Mucosa of gallbladder (tissue), 1 donor: ENCODE data around the gene AMBP. TPM values are rescaled to one million over a fixed set of nuclear protein-coding genes. Genes with fewer than 3 reads are reported as not detected.

Source experiments
- DNase-seq: peaks from one replicate; pipeline ENCODE4 v3.0.0-alpha.2; 2020; ENCODE audit warnings: low spot score
- total RNA-seq: library from RNA; stranded (reverse); gene quantifications from one replicate; pipeline ENCODE4 v1.2.1, GENCODE V29; 2021
- donor health status: DM: no; HTN: no; CAD: no.

AMBP gene
- total RNA-seq, 1 donor from 2014 or later: 1,366 TPM

DNA sequence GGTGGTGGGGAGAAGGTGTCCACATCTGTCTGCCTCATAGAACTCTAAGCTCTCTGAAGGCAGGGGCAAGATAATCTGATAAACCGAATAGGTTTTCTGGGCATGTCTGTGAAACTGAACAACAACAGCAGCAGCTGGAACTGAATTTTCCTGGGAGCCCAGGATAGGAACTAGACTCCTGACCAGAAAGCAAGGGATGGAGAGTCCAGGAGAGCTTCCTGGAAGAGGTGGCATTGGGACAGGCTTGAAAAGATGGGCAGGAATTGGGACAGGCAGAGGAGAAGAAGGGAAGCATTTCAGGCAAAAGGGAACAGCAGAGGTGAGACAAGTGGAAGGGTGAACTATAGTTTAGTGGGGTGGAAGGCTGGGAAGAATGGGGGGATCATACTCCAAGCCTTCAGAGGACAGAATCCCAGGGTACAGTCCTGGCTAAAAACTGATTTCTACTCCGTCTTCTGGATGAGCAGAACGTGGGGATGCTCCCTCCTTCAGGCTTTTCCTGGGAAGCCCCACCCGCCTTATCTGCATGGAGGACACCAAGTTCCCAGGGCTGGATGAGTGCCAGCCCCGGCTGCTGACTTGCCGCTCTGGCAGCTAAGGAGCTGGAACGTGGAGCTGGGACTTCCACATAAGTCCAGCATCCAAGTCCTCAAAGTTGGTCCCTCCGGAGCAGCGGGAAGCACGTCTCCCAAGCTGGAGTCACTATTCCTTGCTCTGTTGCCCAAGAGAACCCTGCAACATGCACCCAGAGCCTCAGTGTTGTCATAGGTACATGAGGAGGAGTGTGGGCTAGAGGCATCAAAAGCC lies 34.9 kb upstream of the AMBP start:
- DNase-seq: peak; percentile 73

GRCh38 chr9:114112325-114112724 lies 34.2 kb upstream of the AMBP start:
- DNase-seq: no peak

DNA sequence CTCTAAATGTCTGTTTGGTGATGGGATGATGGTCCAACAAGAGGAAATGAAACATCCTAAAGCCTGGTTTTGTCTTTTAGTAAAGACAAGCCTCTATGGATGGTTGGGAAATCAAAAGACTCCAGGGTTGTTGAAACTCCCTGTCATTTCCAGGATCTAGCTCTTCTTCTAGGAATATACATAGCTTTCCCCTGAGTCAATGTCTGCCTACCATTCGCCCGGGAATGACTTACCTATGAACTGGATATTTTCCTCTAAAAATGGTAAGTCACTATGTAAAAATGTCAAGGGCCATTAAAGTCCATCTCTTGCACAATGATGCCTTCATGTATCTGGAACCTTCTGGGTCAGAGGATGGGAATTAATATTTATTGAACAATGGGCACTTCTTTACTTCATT lies 32.1 kb upstream of the AMBP start:
- no peak for DNase-seq

DNA sequence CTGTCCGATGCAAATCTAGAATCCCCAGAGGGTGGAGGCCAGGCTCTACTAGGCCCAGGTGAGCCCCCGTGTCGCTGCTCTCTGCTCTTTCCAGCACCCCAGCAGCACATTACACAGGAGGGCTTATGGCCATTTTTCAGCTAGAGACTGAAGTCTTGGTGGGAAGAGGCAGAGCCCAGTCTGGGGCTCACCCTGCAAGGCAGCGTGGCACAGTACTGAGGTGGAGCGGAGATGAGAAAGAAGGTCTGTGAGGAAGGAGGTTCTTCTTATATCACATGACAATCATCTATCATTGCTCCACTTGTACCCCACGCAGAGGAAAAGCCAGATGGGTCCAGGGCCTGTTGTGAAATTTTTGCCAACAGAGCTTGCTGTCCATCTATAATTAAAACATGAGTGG lies 31.0 kb upstream of the AMBP start:
- no peak for DNase-seq

DNA sequence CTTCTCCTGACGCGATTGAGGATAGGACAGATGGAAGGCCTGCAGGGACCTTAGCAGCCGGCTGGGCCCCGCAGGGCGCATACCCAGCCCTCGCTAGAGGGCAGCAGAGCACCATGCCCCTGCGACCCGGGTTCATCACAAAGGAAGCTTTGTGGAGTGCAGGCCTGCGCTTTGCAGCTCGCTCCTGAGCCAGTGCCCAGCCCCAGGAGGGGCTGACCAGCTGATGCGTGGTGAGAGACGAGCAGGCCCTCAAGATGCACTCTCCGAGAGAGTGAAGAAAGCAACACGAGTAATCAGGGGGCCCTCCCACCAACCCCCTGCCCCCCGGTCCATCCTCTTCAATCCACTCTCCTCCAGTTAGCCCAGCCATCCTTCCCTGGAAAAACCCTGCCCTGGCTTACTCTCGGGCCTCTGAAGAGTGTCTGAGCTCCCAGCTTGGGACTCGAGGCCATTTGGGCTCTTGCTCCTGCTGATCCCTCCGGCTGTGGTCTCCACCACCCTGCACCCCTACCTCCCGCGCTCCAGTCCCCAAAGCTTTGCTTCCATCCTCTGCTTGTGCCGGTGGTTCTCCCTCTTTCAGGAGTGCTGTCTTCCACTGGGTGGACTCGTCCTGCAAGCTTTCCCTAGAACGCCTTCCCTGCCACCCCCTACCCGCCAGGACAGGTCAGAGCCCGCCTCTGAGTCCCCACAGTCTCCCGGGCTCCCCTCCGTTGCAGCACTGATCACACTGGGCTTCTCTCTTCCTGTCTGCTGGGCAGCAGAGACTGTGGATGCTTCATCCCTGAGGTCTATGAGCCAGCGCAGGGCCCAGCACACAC lies 30.1 kb upstream of the AMBP start:
- DNase-seq: peak; percentile 82

DNA sequence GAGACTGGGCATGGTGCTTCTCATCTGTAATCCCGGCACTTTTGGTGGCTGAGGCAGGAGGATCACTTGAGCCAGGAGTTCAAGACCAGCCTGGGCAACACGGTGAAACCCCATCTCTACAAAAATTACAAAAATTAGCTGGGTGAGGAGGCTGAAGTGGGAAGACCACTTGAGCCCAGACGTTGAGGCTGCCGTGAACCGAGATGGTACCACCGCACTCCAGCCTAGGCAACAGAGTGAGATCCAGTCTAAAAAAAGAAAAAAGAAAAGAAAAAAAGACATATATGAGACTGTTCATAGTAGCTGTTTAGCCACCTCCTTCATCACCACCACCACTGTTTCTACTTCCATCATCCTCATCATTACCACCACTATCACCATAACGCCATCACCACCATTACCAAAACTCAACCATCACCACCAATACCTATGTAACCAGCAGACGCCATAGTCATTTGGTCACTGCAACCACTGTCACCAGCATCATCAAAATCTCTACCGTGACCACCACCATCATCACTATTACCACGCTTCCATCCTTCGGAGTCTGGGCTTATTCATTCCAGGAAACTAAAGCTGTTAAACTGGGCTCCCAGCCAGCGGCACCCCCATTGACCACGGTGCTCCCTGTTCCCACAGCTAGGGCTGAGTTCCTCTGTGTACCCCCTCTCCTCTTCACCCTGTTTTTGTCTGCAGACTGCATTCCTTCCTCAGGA lies 29.3 kb upstream of the AMBP start:
- DNase-seq: no peak

DNA sequence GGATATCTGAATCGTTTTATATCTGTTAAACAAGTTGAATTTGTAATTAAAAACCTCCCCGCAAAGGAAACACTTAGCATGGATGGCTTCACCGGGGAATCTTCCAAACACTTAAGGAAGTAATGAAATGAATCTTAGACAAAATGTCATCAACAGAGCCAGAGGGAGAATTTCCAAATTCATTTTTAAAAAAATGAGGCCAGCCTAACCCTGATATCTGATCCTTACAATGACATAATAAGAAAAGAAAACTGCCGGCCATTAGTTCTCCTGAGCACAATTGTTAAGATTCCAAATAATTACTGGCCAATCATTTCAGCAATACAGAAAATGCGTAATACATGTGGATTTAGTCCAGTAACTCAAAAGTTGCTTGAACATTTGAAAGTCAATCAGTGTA lies 27.1 kb upstream of the AMBP start:
- DNase-seq: no peak

GRCh38 chr9:114102484-114102883 lies 24.4 kb upstream of the AMBP start:
- DNase-seq: no peak

DNA sequence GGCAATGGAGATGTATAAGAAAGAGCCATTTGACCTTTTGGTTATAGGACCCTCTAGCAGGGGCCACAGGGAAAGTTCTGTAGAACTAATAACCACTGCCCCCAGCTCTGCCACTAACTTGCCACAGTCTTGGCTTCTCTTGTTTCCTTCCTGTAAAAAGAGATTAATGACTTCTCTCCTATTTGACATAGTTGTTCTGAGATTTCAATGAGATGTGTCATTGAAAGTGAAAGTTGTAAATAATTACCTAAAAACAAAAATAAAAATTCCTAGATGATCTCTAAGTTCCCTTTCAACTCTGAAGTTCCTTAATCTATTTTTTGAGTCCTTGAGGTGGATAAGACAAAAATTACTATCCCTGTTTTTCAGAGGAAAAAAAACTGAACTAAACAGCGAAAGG lies 22.4 kb upstream of the AMBP start:
- DNase-seq: no peak

DNA sequence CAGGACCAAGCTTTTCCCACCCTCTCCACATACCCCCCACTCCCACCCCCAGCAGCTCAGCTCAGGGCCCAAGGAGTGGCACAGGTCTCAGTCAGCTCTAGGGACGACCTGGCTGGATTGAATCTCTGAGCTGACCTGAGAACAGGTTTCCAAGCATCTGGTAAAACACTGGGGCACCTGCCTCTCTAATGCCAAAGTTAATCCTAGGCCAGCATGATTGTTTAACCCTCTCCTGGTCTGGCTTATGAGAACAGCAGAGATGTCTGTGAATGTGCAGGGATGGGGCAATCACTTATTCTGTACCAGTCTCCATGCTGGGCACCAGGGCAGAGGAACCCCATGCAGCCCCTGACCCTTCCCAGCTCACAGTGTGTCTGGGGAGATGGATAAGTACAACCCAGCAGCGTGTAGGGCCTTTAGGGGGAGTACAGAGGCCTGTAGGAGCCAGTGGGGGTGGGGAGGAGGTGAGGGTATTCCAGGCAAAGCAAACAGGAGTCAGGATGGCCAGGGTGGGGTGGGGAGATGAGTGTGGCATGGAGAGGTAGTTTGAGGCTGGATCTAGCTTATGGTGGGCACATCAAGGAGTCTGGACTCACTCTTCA lies 21.7 kb upstream of the AMBP start:
- DNase-seq: no peak

GRCh38 chr9:114098936-114099668 lies 21.0 kb upstream of the AMBP start, which contains the start of gene KIF12:
KIF12 (minus strand) TSS chr9:114099292; CDS start chr9:114099276, 16 bp downstream.
- DNase-seq: peak; percentile 88

GRCh38 chr9:114098021-114098935 lies 20.2 kb upstream of the AMBP start:
- peak; percentile 77 for DNase-seq

DNA sequence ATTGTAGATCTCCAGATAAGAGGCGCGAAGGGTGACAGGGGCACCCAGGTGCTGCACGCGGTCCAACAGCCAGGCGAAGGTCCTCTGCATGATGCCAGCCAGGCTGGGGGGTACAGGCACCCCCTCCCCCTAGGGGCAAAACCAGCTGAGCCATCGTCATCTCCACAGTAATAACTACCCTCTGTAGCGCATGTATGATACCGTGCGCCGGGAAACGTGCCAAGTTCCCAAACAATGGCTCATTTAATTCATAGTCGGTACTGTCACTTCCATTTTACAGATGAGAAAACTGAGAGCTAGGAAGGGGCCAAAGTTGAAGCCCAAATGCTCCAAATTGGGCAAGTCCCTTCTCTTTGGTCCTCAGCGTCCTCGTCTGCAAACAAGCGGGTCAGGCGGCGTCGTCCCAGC lies 19.5 kb upstream of the AMBP start:
- DNase-seq: peak; percentile 51

DNA sequence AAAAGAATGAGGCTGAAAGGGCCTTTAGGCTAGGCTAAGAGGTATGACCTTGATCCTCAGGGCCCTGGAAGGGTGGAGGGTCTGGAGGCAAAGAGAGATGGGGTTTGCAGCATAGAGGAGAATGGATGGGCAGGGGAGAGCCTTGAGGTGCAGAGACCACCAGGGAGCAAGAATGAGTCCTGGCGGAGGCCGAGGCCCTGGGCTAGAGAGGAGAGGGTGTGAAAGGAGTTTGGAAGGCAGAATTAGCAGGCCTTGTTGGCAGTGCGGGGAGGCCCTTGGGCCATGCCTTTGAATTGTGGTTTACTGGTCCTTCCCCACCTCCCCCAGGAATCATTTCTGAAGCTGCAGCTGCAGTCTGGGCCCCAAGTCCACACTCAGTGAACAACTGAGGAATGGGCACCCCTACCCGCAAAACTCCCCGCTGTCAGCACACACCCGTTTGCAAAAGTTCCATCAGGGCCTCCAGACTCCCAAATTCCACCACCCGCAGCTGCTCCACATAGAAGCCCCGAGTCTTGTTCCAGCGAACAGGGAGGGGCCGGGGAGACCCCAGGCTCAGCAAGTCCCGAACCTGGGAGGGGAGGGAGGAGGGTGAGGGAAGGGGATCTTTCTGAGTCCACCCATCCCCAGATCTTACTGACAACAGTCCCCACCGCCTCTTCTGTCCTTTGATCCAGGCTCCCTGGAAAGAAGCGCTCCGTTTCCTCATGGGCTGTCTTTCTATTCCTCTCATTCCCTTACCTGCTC lies 18.9 kb upstream of the AMBP start:
- DNase-seq: no peak

DNA sequence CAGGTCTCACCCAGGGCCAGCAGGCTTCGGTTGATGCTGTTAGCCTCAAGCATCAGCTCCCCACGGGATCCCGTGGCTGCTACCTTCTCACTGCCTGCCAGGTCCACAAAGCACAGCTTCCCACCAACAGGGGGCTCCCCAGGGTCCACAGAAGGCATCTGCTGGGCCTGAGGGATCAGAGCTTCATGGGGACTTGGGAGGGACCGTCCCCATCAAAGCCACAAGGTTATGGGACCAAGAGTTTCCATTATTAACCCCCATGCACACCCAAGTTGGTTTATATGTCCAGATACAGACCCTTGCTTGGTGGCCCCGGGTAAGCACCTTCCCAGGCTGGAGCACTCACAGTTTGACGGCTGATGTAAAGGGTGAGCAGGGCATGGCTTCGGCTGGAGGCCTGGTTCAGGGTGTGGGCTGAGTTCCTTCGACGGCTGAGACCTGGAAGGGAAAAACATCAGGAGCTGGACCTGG lies 18.0 kb upstream of the AMBP start:
- no peak for DNase-seq

DNA sequence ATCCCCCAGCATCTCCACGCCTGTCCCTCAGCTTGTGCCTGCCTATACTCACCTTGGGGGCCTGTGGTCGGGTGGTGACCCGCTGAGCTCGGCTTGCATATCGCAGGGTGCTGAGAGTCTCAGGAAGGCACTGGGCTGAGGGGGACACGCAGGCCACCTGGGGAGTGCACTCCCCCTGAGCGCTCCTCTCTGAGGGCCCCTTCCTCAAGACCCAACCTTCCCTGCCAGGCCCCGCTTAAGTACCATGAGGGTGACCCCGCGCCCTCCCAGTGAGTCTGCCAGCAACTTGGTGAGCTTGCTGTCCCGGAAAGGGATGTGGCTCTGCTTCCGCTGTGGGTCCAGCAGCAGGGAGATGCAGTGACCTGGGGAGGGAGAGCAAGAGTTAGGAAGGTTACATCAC lies 16.9 kb upstream of the AMBP start:
- DNase-seq: no peak

- DNase-seq: no peak
Observed at GRCh38 chr9:114093761-114094505, 15.8 kb upstream of the AMBP start.

GRCh38 chr9:114093031-114093471 lies 15.0 kb upstream of the AMBP start:
- no peak for DNase-seq
